Upper lobe of left lung (tissue), 4 donors: ENCODE results near the gene RASD1.

ENCODE experiments used
- POLR2A ChIP-seq, 4 donors: fragments of 450-650 bp; IDR thresholded peaks; one replicate each; pipeline ENCODE4 v1.5.1; 2016 to 2017; ENCODE audit warnings: antibody characterized with exemption in 4 of 4, mild to moderate bottlenecking in 2 of 4
- POLR2AphosphoS5 ChIP-seq, 2 donors: sonication (generic); formaldehyde crosslinking; IDR thresholded peaks; one replicate each; pipeline ENCODE4 v1.5.1; 2017; ENCODE audit warnings: antibody characterized with exemption in 2 of 2

GRCh38 chr17:17468217-17469010, 27.8 kb downstream of the RASD1 start:
- TF ChIP-seq POLR2AphosphoS5 (IDR thresholded peaks at IDR 0.05) (no peak), POLR2A (IDR thresholded peaks at IDR 0.05) (no peak)
